Thyroid gland (tissue), 4 donors: ENCODE data around the gene SHC3.

ENCODE experiments used
- POLR2A ChIP-seq, 2 donors: fragments of 450-650 bp; IDR thresholded peaks; one replicate each; pipeline ENCODE4 v1.6.1; 2017; ENCODE audit warnings: antibody characterized with exemption in 2 of 2, mild to moderate bottlenecking in 2 of 2, moderate library complexity in 1 of 2
- TF ChIP-seq, protein P1 (sequence below), 6 experiments: fragments of 200-600 bp in 3 of 6; fragments of 450-650 bp in 3 of 6; sonication (generic) in 3 of 6; IDR thresholded peaks; one replicate each; pipeline ENCODE4 v1.5.1; 2016 to 2019; ENCODE audit warnings: antibody characterized with exemption in 6 of 6, mild to moderate bottlenecking in 2 of 6, inconsistent platforms in 1 of 6, moderate library complexity in 1 of 6

DNA sequence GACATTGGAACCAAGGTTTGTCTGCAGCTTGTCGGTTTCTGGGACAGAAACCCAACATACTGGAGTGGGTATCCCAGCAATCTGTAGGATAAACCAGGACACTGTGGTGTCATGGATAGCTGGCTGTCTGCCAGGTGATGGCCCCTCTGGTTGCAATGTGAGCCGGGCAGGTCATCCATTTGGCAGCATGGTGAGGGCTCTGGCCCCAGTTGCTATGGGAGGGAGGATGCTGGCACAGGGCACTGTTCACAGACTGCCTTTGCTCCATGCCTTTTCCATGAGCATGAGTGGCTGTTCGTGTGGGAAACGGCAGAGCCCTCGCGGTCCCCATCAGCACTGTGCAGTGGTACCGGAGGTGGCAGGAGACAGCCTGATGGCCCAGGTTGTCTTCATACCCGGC, 181.0 kb downstream of the SHC3 start:
- TF ChIP-seq, protein P1, sequence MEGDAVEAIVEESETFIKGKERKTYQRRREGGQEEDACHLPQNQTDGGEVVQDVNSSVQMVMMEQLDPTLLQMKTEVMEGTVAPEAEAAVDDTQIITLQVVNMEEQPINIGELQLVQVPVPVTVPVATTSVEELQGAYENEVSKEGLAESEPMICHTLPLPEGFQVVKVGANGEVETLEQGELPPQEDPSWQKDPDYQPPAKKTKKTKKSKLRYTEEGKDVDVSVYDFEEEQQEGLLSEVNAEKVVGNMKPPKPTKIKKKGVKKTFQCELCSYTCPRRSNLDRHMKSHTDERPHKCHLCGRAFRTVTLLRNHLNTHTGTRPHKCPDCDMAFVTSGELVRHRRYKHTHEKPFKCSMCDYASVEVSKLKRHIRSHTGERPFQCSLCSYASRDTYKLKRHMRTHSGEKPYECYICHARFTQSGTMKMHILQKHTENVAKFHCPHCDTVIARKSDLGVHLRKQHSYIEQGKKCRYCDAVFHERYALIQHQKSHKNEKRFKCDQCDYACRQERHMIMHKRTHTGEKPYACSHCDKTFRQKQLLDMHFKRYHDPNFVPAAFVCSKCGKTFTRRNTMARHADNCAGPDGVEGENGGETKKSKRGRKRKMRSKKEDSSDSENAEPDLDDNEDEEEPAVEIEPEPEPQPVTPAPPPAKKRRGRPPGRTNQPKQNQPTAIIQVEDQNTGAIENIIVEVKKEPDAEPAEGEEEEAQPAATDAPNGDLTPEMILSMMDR (IDR thresholded peaks at IDR 0.05): no peak
- TF ChIP-seq POLR2A (IDR thresholded peaks at IDR 0.05): no peak
